Gastroesophageal sphincter (tissue), 3 donors: ENCODE results near the gene C1orf35.

Experiments
- EP300 ChIP-seq: sonication (generic); formaldehyde crosslinking; IDR thresholded peaks from one replicate; pipeline ENCODE4 v1.6.1; 2017; ENCODE audit warnings: antibody characterized with exemption, mild to moderate bottlenecking
- TF ChIP-seq, protein P1 (sequence below), 4 experiments: fragments of 200-600 bp in 2 of 4; fragments of 450-650 bp in 2 of 4; sonication (generic) in 1 of 4; IDR thresholded peaks; one replicate each; pipeline ENCODE4 v1.5.1; 2017 to 2019; ENCODE audit warnings: antibody characterized with exemption in 4 of 4, mild to moderate bottlenecking in 2 of 4, moderate library complexity in 2 of 4

GRCh38 chr1:228150120-228150460, 47.0 kb upstream of the C1orf35 start:
- no peak for TF ChIP-seq EP300
- TF ChIP-seq, protein P1, sequence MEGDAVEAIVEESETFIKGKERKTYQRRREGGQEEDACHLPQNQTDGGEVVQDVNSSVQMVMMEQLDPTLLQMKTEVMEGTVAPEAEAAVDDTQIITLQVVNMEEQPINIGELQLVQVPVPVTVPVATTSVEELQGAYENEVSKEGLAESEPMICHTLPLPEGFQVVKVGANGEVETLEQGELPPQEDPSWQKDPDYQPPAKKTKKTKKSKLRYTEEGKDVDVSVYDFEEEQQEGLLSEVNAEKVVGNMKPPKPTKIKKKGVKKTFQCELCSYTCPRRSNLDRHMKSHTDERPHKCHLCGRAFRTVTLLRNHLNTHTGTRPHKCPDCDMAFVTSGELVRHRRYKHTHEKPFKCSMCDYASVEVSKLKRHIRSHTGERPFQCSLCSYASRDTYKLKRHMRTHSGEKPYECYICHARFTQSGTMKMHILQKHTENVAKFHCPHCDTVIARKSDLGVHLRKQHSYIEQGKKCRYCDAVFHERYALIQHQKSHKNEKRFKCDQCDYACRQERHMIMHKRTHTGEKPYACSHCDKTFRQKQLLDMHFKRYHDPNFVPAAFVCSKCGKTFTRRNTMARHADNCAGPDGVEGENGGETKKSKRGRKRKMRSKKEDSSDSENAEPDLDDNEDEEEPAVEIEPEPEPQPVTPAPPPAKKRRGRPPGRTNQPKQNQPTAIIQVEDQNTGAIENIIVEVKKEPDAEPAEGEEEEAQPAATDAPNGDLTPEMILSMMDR (IDR thresholded peaks at IDR 0.05) = peak in 1 of 4 experiments; percentile 10
